ENCODE measurements around the gene XRCC6.
"Not testable (repeated sequence)": the region's sequence is repeated elsewhere in the genome, so short reads cannot be mapped to it uniquely, and the experiment has no call there.

GRCh38 chr22:41672096-41672495, 51.0 kb downstream of the XRCC6 start:
- not testable (repeated sequence) for TF ChIP-seq ESRRA (CRISPR knock-in tag; IDR thresholded peaks at IDR 0.05; ENCODE audit: borderline replicate concordance); ATF3 (CRISPR knock-in tag; conservative IDR thresholded peaks at IDR 0.05); KAT7 (CRISPR knock-in tag; IDR thresholded peaks at IDR 0.05; ENCODE audit: borderline replicate concordance); ATF2 (CRISPR knock-in tag; IDR thresholded peaks at IDR 0.05; ENCODE audit: borderline replicate concordance, low read depth); CTCF (IDR thresholded peaks at IDR 0.05)
